GM23248 (cell line): ENCODE measurements around the gene EI24.

ENCODE experiments used
- EZH2 ChIP-seq: fragments of 200-600 bp; sonication (generic); IDR thresholded peaks from 2 replicates; pipeline ENCODE4 v1.6.1; 2018; ENCODE audit warnings: antibody characterized with exemption, mild to moderate bottlenecking; ENCODE audit not compliant: insufficient read depth, poor library complexity, severe bottlenecking
- EZH2phosphoT487 ChIP-seq: fragments of 200-600 bp; sonication (generic); IDR thresholded peaks from 2 replicates; pipeline ENCODE4 v1.6.1; 2018; ENCODE audit warnings: antibody characterized with exemption, moderate library complexity, mild to moderate bottlenecking, low read depth; ENCODE audit not compliant: insufficient read depth

- TF ChIP-seq EZH2phosphoT487 (no peak), EZH2 (no peak)
Observed at GRCh38 chr11:125587480-125587879, 18.2 kb downstream of the EI24 start.
